Activated CD8-positive, alpha-beta memory T cell treated with anti-CD3 and anti-CD28 coated beads, Interleukin-2, amount 50 U/mL, for 4 hours (primary cell): ENCODE measurements around the gene PARD6B.
"Not testable (repeated sequence)": the region's sequence is repeated elsewhere in the genome, so short reads cannot be mapped to it uniquely, and the experiment has no call there.

ENCODE experiments used
- DNase-seq: peaks from one replicate; pipeline ENCODE4 v3.0.0-alpha.2; 2020

Gene PARD6B

GRCh38 chr20:50746138-50746940 is 15.0 kb downstream of the PARD6B start:
- DNase-seq, result no peak

- DNase-seq, result no peak
Measured at GRCh38 chr20:50747275-50747674, 15.9 kb downstream of the PARD6B start.

- DNase-seq, result no peak
Measured at GRCh38 chr20:50750145-50750671, 18.8 kb downstream of the PARD6B start.

GRCh38 chr20:50753152-50753551 is 21.8 kb downstream of the PARD6B start:
- DNase-seq, result no peak

GRCh38 chr20:50754420-50754819 is 23.0 kb downstream of the PARD6B start:
- DNase-seq, result no peak

- no peak for DNase-seq
Measured at GRCh38 chr20:50756447-50756846, 25.1 kb downstream of the PARD6B start.

- DNase-seq, result no peak
Measured at GRCh38 chr20:50758469-50758868, 27.1 kb downstream of the PARD6B start.

GRCh38 chr20:50758992-50759391 is 27.6 kb downstream of the PARD6B start:
- DNase-seq, result no peak

GRCh38 chr20:50759678-50760077 is 28.3 kb downstream of the PARD6B start:
- no peak for DNase-seq

GRCh38 chr20:50762045-50762422 is 30.7 kb downstream of the PARD6B start:
- DNase-seq, result no peak

GRCh38 chr20:50762435-50763220 is 31.2 kb downstream of the PARD6B start:
- DNase-seq, result no peak

- not testable (repeated sequence) for DNase-seq
Measured at GRCh38 chr20:50763550-50764458, 32.4 kb downstream of the PARD6B start.

GRCh38 chr20:50765251-50765650 is 33.9 kb downstream of the PARD6B start:
- not testable (repeated sequence) for DNase-seq

GRCh38 chr20:50765674-50766073 is 34.3 kb downstream of the PARD6B start:
- DNase-seq, result no peak

GRCh38 chr20:50766955-50767809 is 35.8 kb downstream of the PARD6B start:
- not testable (repeated sequence) for DNase-seq

- not testable (repeated sequence) for DNase-seq
Measured at GRCh38 chr20:50768991-50769390, 37.6 kb downstream of the PARD6B start.

GRCh38 chr20:50769551-50770085 is 38.2 kb downstream of the PARD6B start:
- not testable (repeated sequence) for DNase-seq

GRCh38 chr20:50771419-50772080 is 40.2 kb downstream of the PARD6B start:
- DNase-seq, result not testable (repeated sequence)

- no peak for DNase-seq
Measured at GRCh38 chr20:50772420-50773185, 41.2 kb downstream of the PARD6B start.

GRCh38 chr20:50774515-50774914 is 43.1 kb downstream of the PARD6B start:
- no peak for DNase-seq
